GM20000 (cell line): ENCODE results near the gene CST9.

Experiments
- DNase-seq: peaks from one replicate; pipeline ENCODE4 v3.0.0; 2012; ENCODE audit warnings: low spot score
- TF ChIP-seq, protein P1 (sequence below): IDR thresholded peaks from 2 replicates; pipeline ENCODE4 v1.5.1; 2012; ENCODE audit warnings: mild to moderate bottlenecking, control low read depth; ENCODE audit errors: extremely low read depth, missing control alignments

CST9 gene

DNA sequence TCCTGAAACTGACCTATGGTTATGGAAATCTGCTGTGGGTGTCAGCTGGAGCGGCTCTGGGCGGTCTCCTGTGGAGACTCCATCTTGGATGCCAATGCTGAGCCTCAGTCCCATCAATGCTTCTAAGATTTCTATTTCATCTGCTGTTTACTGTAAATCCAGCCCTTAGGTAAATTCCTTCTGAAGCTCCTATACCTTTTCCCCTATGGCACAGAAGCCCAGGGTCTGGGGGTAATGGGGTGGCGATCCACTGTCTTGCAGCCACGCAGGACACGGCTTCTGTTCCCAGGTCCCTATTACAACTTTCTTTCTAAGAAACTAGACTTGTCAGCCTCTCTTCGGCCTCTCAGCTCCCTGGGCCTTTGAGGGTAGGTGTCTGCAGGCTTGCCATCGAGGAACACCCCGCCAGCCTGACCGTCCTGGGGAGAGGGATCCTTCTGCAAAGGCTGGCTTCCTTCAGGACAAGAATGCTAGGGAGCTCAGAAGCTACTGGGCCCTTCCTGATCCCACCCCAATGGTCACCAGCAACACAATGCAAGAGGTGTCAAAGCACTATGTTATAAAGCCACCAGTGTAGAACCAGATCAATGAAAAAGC lies 25.6 kb upstream of the CST9 start:
- no peak for DNase-seq
- TF ChIP-seq, protein P1, sequence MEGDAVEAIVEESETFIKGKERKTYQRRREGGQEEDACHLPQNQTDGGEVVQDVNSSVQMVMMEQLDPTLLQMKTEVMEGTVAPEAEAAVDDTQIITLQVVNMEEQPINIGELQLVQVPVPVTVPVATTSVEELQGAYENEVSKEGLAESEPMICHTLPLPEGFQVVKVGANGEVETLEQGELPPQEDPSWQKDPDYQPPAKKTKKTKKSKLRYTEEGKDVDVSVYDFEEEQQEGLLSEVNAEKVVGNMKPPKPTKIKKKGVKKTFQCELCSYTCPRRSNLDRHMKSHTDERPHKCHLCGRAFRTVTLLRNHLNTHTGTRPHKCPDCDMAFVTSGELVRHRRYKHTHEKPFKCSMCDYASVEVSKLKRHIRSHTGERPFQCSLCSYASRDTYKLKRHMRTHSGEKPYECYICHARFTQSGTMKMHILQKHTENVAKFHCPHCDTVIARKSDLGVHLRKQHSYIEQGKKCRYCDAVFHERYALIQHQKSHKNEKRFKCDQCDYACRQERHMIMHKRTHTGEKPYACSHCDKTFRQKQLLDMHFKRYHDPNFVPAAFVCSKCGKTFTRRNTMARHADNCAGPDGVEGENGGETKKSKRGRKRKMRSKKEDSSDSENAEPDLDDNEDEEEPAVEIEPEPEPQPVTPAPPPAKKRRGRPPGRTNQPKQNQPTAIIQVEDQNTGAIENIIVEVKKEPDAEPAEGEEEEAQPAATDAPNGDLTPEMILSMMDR = no peak

DNA sequence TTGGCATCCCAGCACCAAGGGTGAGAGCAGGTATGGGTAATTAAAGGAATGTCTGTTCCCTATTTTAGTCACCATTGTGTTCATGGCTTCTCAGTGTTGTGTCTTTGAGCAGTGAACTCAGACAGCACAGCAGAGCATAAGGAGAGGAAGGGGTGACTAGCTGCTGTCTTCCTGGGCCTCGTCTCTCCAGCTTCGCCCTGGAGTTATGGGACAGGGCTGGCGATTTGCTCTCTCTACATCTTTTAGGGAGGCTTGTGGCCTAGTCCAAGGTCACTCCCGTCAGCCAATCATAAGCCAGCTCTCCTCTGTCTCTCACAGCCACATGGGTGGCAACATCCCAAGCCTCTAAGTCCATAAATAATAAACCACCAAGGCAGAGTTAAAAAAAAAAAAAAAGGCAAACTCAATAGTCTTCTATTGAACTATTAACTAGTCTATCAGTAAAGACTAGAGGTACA lies 24.7 kb upstream of the CST9 start:
- DNase-seq = no peak
- TF ChIP-seq, protein P1 = no peak

DNA sequence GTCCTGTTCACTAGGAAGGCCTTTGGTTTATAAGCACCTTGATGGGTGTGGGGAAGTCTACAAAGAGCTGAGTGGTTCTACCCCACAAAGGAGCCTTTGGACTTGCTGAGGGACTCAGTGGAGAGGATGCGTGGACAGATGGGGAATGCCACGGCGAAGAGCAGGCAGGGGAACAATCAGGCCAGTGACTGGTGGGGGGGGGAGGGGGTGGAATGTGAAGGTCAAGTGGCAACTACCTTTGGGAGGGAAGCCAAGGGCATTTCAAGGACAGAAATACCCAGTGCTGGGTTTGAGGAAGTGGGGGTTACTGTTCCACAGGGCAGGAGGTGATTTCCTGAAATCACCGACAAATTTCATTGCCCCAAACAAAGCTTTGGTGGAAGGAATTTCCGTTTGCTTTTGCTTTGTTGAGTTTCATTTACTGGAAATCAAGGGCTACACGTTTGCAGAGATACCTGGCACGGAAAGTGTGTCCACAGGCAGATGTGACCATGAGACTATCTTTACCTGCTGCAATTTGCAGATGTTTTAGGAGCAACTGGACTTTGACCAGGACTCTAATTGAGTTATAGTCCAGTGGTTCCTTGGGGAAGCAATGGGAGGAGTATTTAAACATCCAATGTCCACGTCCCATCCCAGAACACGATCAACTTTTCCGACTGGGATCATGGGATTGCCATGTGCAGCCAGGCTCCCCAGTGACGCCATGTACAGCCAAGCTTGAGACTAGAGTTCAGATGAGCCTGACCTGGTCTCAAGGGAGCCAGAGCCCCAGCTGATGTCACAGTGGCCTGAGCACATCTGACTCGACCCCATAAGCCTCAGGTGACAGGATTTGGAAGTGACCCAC lies 24.1 kb upstream of the CST9 start:
- TF ChIP-seq, protein P1 = no peak
- DNase-seq = no peak

DNA sequence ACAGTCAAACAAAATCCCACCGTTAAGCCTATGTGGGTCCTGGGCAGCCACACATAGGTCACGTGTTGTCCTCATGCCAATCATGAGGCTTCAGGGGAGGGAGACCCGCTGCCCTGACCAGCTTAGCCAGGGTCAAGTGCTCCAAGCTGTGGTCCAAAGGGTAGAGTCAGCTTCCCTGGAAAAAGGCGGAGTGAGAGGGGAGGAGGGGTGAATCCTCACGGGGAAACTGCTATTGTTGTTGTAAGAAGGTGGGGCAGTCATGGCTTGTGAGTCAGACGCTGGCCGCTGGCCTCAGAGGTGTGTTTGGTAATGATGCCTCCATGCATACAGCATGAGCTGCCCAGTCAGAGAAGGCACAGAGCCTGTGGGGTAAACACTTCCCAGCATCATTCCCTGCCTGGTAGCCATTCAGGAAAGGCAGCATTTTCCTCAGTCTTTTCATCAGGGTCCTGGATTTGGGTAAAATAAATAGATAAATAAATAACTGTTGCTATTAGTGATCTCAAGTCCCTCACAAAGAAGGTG lies 23.4 kb upstream of the CST9 start:
- no peak for DNase-seq
- TF ChIP-seq, protein P1 = no peak

DNA sequence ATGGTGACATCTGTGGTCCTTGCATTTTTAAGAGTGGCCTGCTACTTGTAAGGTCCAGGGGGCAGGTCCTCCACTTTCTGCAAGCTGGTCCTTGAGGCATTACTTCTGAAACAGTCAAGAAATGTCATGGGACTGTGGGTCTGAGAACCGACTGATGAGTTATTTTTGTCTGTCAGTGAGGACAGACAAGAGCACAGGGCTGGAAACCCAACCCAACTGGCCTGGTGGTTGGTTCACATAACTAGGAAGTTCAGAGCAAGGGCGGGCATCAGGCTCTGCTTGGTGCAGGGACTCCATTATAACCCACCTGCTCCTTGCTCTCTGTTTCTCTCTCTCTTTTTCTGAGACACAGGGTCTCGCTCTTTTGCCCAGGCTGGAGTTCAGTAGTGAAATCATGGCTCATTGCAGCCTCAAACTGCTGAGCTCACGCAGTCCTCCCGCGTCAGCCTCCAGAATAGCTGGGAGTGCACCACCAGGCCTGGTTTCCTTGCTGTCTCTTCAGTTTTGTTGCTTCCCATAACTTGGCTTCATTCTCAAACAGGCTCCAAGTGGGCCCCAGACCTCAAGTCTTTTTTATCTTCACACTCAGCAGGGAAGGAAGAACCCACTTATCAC lies 22.8 kb upstream of the CST9 start:
- DNase-seq = no peak
- TF ChIP-seq, protein P1 = no peak

DNA sequence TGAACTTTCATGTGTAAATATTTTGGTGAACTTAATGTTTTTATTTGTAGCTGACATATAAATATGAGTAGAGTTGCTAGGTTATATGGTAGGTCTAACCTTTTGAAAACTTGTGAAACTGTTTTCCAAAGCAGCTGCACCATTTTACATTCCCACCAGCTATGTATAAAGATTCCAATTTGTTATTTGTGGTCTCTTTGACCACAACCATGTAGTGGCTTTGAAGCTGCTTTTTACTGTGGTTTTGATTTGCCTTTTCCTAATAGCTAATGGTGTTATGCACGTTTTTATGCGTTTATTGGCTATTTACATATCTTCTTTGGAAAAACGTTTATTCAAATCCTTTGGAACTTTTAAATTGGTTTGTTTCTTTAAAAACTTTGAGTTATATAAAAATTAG lies 21.8 kb upstream of the CST9 start:
- TF ChIP-seq, protein P1 = no peak
- DNase-seq = no peak

DNA sequence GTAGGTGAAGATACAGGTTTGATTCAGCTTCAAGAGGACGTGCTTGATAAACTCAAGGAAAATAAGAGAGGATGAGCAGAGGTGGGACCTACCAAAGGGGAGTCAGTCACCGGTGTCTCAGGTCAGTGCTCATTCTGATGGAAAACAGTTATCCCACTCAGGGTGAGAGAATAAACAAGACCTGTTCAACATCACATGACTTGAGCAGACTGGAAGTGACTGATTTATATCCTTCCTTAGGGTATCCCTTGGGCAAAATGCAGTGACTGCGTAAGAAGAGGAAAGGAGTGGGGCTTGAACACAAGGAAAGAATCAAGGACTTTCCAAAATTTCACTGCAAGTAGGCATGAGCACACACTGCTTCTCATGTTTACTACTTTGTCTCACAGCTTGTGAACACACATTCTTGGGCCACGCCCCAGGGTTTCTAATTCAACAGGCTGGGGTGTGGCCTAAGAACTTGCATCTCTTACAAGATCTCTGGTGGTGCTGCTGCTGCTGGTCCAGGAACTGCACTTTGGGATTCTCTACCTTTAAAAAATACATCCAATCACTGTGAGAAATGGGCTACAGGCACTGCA lies 20.4 kb upstream of the CST9 start:
- TF ChIP-seq, protein P1 = no peak
- DNase-seq = no peak
